IMR-90 (cell line): ENCODE measurements around the gene CENPH. TPM values are rescaled to one million over a fixed set of nuclear protein-coding genes. Genes with fewer than 3 reads are reported as not detected.
A peak's percentile ranks its signal among the peaks of the same experiment; 100 is the strongest.
"Not testable (repeated sequence)": the region's sequence is repeated elsewhere in the genome, so short reads cannot be mapped to it uniquely, and the experiment has no call there.

Source experiments
- ATAC-seq: fragments of 200-7000 bp; cut with Tn5 transposase; 2 replicates; pipeline ENCODE4 v1.9.1; 2020; ENCODE audit warnings: low read depth, mild to moderate bottlenecking, moderate library complexity
- BruUV-seq: library from RNA; stranded (reverse); fragments of 400-500 nt; replicated peaks from 2 replicates; lab custom pipeline; 2021; lab: Mats Ljungman, UMichigan
- CTCF ChIA-PET: fragments of 300-600 bp; formaldehyde crosslinking; extraction: SDS; loops from one replicate; lab custom pipeline; 2021; ENCODE audit warnings: antibody characterized with exemption; lab: Yijun Ruan, JAX
- POLR2A ChIA-PET: fragments of 300-600 bp; sonication (Branson Sonifier 250); formaldehyde crosslinking; loops from one replicate; lab custom pipeline; 2022; ENCODE audit warnings: antibody characterized with exemption; ENCODE audit not compliant: unreplicated experiment; lab: Charles Lee
- DNase-seq: peaks from one replicate; pipeline ENCODE4 v3.0.0; 2013
- H2AFZ ChIP-seq: replicated peaks from 2 replicates; pipeline ENCODE3; 2013; ENCODE audit warnings: low read length, mild to moderate bottlenecking; ENCODE audit not compliant: poor library complexity
- H2AK5ac ChIP-seq: 2 replicates; pipeline ENCODE4 v1.6.1; 2013; ENCODE audit warnings: low read depth, low read length, inconsistent platforms
- H2AK9ac ChIP-seq: replicated peaks from 2 replicates; pipeline ENCODE3; 2013; ENCODE audit warnings: mild to moderate bottlenecking, low read depth, low read length, moderate library complexity; ENCODE audit not compliant: poor library complexity
- H2BK120ac ChIP-seq: 2 replicates; pipeline ENCODE4 v1.6.1; 2013; ENCODE audit warnings: low read depth, low read length, inconsistent platforms
- H2BK15ac ChIP-seq: 3 replicates; pipeline ENCODE4 v1.6.1; 2013; ENCODE audit warnings: low read depth, low read length, inconsistent platforms
- H2BK20ac ChIP-seq: 2 replicates; pipeline ENCODE4 v1.6.1; 2013; ENCODE audit warnings: low read depth, mild to moderate bottlenecking, inconsistent platforms, low read length, moderate library complexity
- H2BK5ac ChIP-seq: 2 replicates; pipeline ENCODE4 v1.6.1; 2013; ENCODE audit warnings: mild to moderate bottlenecking, low read depth, low read length, inconsistent platforms; ENCODE audit not compliant: poor library complexity, severe bottlenecking
- H3K14ac ChIP-seq: replicated peaks from 2 replicates; pipeline ENCODE4 v1.6.1; 2013; ENCODE audit warnings: low read depth, low read length, inconsistent platforms
- H3K18ac ChIP-seq: 2 replicates; pipeline ENCODE4 v1.6.1; 2013; ENCODE audit warnings: low read depth, low read length, control low read depth
- H3K23ac ChIP-seq: 2 replicates; pipeline ENCODE4 v1.6.1; 2013; ENCODE audit warnings: low read depth, low read length, inconsistent platforms
- H3K27ac ChIP-seq: 2 replicates; pipeline ENCODE4 v1.5.1; 2013; ENCODE audit warnings: mild to moderate bottlenecking, control low read depth, low read length; ENCODE audit not compliant: insufficient read depth
- H3K27me3 ChIP-seq: 2 replicates; pipeline ENCODE4 v1.6.1; 2013; ENCODE audit warnings: low read length; ENCODE audit not compliant: control insufficient read depth, insufficient read depth
- H3K36me3 ChIP-seq: 2 replicates; pipeline ENCODE4 v1.6.1; 2013; ENCODE audit warnings: low read length, mixed read lengths; ENCODE audit not compliant: control insufficient read depth, insufficient read depth
- H3K4ac ChIP-seq: 2 replicates; pipeline ENCODE4 v1.6.1; 2013; ENCODE audit warnings: low read depth, low read length, inconsistent platforms
- H3K4me1 ChIP-seq: 2 replicates; pipeline ENCODE4 v1.6.1; 2013; ENCODE audit warnings: low read length, mixed read lengths; ENCODE audit not compliant: control insufficient read depth, insufficient read depth
- H3K4me2 ChIP-seq: 2 replicates; pipeline ENCODE4 v1.6.1; 2013; ENCODE audit warnings: low read depth, mild to moderate bottlenecking, control low read depth, low read length, moderate library complexity
- H3K4me3 ChIP-seq: 2 replicates; pipeline ENCODE4 v1.5.1; 2013; ENCODE audit warnings: low read depth, mild to moderate bottlenecking, control low read depth, low read length, moderate library complexity; ENCODE audit not compliant: insufficient read depth
- H3K56ac ChIP-seq: 2 replicates; pipeline ENCODE4 v1.6.1; 2013; ENCODE audit warnings: low read length, inconsistent platforms; ENCODE audit not compliant: insufficient read depth; ENCODE audit errors: extremely low read depth
- H3K79me1 ChIP-seq, 2 experiments: 2 replicates each; pipeline ENCODE4 v1.6.1; 2013; ENCODE audit warnings: low read length in 2 of 2, inconsistent platforms in 1 of 2, low read depth in 1 of 2
- H3K9ac ChIP-seq: 2 replicates; pipeline ENCODE4 v1.6.1; 2013; ENCODE audit warnings: low read depth, low read length, control low read depth
- H3K9me1 ChIP-seq: 2 replicates; pipeline ENCODE4 v1.6.1; 2013; ENCODE audit warnings: low read length, inconsistent platforms; ENCODE audit not compliant: insufficient read depth
- H3K9me3 ChIP-seq: 2 replicates; pipeline ENCODE4 v1.6.1; 2013; ENCODE audit warnings: low read length; ENCODE audit not compliant: control insufficient read depth, insufficient read depth
- H4K20me1 ChIP-seq: 2 replicates; pipeline ENCODE4 v1.6.1; 2013; ENCODE audit warnings: low read length, inconsistent platforms; ENCODE audit not compliant: insufficient read depth
- H4K5ac ChIP-seq: 2 replicates; pipeline ENCODE4 v1.6.1; 2013; ENCODE audit warnings: mild to moderate bottlenecking, low read depth, low read length, control low read depth
- H4K8ac ChIP-seq, 2 experiments: 2 replicates each; pipeline ENCODE4 v1.6.1; 2013; ENCODE audit warnings: low read depth in 2 of 2, low read length in 2 of 2, control low read depth in 1 of 2, inconsistent platforms in 1 of 2
- H4K91ac ChIP-seq: 2 replicates; pipeline ENCODE4 v1.6.1; 2013; ENCODE audit warnings: low read depth, low read length, inconsistent platforms; ENCODE audit not compliant: insufficient read depth
- MAFK ChIP-seq: IDR thresholded peaks from 2 replicates; pipeline ENCODE4 v1.6.1; 2012; ENCODE audit warnings: low read depth, low read length, improper control_type of control experiment
- WGBS, 2 experiments: methylation state at CpG; one replicate each; pipeline versions ENCODE4 v1.1.5 to v1.1.7; 2013; ENCODE audit warnings: missing lambda C conversion rate in 2 of 2; ENCODE audit not compliant: insufficient read length in 1 of 2; ENCODE audit errors: extremely low coverage in 2 of 2; 5-methylcytosine and 5-hydroxymethylcytosine counted together
- dilution Hi-C: fragments of 300-500 bp; cut with HindIII; formaldehyde crosslinking; loops from one replicate; pipeline ENCODE4 v1.14.3; 2018; ENCODE audit warnings: low sequenced_read_pairs; ENCODE audit not compliant: unreplicated experiment
- in situ Hi-C: fragments of 300-500 bp; cut with MboI; formaldehyde crosslinking; loops from 3 replicates; pipeline ENCODE4 v1.14.3; 2019; ENCODE audit warnings: low sequenced_read_pairs, inconsistent platforms, mixed read lengths
- intact Hi-C: fragments of 100-400 bp; cut with micrococcal nuclease; formaldehyde crosslinking; loops from 2 replicates; pipeline ENCODE4 v1.10.0; 2022
- polyA plus RNA-seq, 3 experiments: library from polyadenylated mRNA; depleted of rRNA; stranded (reverse); fragments of >200 nt; gene quantifications; 2 replicates each; pipeline ENCODE4 v1.2.3, GENCODE V29; 2012; ENCODE audit warnings: low replicate concordance in 1 of 3
- total RNA-seq: library from RNA; depleted of rRNA; stranded (reverse); fragments of >200 nt; gene quantifications from 2 replicates; pipeline ENCODE4 v1.2.3, GENCODE V29; 2012

The CENPH gene
- total and polyA plus RNA-seq, 2 of the 4 experiments (the other 2 are of a cell fraction): 3.8 to 7.8 TPM

DNA sequence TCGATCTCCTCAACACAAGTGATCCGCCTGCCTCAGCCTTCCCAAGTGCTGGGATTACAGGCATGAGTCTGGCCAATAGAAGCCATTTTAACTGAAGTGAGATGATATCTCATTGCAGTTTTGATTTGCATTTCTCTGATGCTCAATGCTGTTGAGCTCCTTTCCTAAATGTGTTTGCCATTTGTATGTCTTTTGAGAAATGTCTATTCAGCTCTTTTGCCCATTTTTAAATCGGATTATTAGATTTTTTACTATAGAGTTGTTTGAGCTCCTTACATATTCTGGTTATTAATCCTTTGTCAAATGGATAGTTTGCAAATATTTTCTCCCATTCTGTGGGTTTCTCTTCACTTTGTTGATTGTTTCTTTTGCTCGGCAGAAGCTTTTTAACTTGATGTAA, 49.1 kb upstream of the CENPH start:
- not testable (repeated sequence) for H2BK120ac ChIP-seq

More for the DNA sequence above, 49.1 kb upstream of the CENPH start:
- dilution Hi-C loops, H3K27ac ChIP-seq, H4K5ac ChIP-seq, H2AK5ac ChIP-seq, H2AFZ ChIP-seq, H4K20me1 ChIP-seq, H4K8ac ChIP-seq, H3K36me3 ChIP-seq, ATAC-seq, H3K9me3 ChIP-seq, H3K79me1 ChIP-seq, BruUV-seq, H2BK5ac ChIP-seq, H4K91ac ChIP-seq, H2BK15ac ChIP-seq, H3K4ac ChIP-seq, in situ Hi-C loops, H3K18ac ChIP-seq, H3K9ac ChIP-seq, H3K4me2 ChIP-seq, H3K27me3 ChIP-seq, POLR2A ChIA-PET, H2BK20ac ChIP-seq, H3K14ac ChIP-seq, DNase-seq, intact Hi-C loops, H3K56ac ChIP-seq, H2AK9ac ChIP-seq, H3K4me3 ChIP-seq, H3K4me1 ChIP-seq, H3K9me1 ChIP-seq, H3K23ac ChIP-seq: not testable (repeated sequence)
- CTCF ChIA-PET: interaction anchor here (0.6 to 0.9 kb wide), 2 partner anchors 21 to 194 kb away, joined by 3 to 7 read pairs; no protein-coding TSS in a partner anchor
- no CpG with 5 or more reads among the region's 4 CpGs for WGBS, 2 experiments
- TF ChIP-seq MAFK: peak; percentile 60
